ENCODE measurements around the gene FBXL17.
"Not testable (repeated sequence)": the region's sequence is repeated elsewhere in the genome, so short reads cannot be mapped to it uniquely, and the experiment has no call there.

Gene FBXL17

DNA sequence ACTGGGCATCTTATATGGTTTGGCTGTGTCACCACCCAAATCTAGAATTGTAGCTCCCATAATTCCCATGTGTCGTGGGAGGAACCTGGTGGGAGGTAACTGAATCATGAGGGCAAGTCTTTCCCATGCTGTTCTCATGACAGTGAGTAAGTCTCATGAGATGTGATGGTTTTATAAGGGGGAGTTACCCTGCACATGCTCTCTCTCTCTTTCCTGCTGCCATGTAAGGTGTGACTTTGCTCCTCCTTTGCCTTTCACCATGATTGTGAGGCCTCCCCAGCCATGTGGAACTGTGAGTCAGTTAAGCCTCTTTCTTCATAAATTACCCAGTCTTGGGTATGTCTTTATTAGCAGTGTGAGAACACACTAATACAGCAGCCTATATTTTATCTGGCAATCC, 229.0 kb downstream of the FBXL17 start:
- not testable (repeated sequence) for DNase-seq (ENCODE audit: low spot score)

- DNase-seq (ENCODE audit: low spot score): no peak
Measured at GRCh38 chr5:108149369-108149768, 232.5 kb downstream of the FBXL17 start.

GRCh38 chr5:108148715-108149139, 233.2 kb downstream of the FBXL17 start:
- DNase-seq (ENCODE audit: low spot score): no peak

DNA sequence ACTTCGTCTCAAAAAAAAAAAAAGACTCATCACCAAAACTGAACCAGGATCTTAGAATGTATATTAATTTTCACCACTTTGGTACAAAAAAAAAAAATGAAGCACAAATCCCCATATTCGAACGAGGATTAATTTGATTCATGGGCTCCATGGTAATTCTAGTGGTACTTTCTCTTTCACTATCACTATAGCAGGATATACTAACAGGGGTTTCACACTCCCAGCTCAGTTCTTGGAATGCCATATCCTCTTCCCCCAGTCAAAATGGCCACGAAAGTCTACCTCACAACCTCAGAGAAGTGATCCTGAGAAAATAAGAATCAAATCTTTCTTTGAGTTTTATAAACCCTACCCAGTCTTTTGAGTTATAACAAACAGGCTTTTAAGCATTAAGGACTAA, 235.7 kb downstream of the FBXL17 start:
- DNase-seq (ENCODE audit: low spot score): no peak

- DNase-seq (ENCODE audit: low spot score): no peak
Measured at GRCh38 chr5:108145351-108145750, 236.5 kb downstream of the FBXL17 start.

GRCh38 chr5:108144332-108144731, 237.6 kb downstream of the FBXL17 start:
- no peak for DNase-seq (ENCODE audit: low spot score)

GRCh38 chr5:108143581-108143980, 238.3 kb downstream of the FBXL17 start:
- DNase-seq (ENCODE audit: low spot score): no peak

DNA sequence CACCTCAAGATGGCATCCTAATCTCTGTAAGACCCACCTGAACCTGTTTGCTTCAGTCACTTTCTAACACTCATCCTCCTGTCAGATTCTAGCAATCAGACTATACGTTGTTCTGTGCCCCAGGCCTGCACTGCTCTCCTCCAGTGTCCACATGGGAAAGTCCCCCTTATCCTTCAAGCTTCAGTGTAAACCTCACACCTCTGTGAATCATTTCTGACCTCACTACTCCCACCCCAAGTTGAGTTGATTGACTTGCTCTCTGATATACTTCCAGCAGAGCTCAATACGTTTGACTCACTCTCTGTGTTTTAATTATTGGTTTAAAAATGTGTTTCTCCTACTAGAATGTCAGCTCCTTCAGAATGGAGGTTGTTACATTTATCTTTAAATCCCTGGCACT, 240.2 kb downstream of the FBXL17 start:
- DNase-seq (ENCODE audit: low spot score): no peak

DNA sequence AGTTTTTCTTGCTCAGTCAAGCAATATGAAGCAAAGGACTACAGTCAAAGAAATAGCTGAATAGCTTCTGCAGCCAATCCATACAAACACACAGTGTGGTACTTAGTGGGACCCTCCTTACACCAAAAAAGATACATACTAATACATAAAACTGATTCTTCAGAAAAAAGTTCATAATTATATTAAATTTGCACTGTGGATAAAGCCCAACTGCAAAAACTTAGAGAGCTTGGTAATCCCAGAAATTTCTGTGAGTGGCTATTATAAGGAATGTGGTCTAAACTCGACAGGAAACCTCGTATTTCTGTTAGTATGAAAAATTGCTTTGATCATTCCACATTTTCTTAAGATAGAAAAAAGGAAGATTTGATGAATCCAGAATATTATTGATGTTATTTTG, 245.4 kb downstream of the FBXL17 start:
- DNase-seq (ENCODE audit: low spot score): no peak

DNA sequence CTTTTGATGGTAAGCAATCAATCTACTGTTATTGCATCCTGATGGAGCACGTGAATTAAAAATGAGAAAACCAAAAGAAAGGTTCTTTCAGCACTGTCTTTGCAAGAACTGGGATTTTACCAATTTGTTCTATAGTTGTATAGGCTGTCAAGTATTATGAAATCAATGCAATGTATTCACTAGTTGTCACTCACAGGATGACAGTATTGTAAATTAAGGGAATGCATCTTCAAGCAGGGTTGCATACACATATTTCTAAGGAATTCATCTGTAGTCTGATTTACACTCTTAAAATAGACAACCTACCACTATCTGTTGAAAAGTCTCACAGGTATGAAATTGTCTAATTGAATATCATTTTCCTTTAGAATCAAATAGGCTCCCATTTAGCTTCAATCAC, 252.8 kb downstream of the FBXL17 start:
- DNase-seq (ENCODE audit: low spot score): no peak

DNA sequence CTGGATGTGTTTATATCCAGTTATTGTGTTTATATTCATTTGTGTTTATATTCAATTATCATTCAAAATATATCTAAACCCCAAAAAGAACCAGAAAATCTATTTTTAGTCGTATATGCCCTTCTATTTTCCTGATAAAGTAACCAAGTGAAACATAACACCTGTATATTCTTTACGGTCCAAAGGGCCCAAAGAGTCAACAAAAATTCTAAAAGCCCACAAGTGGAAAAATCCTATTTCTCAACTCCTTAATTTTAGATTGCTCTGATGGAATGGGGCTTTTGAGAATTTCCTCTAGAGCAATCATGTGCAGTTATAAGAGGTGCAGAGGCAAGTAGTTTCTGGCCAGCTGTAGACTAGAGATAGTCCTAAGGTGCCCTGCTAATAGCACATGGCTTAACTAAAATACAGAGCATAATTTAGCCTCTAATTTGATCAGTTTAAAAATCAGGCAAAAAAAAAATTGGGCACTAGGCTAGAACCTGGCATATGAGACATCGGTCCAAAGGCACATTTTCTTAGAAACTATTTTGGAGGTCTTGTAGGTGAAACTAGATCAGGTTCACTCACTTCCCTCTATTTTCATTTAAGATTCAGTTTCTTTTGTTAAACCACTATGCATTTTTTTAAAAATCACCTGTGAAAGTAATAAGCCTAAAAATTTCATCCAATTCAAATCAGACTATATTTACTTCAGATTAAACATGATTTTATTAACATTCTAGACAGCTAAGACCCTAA, 256.0 kb downstream of the FBXL17 start:
- no peak for DNase-seq (ENCODE audit: low spot score)

GRCh38 chr5:108124596-108124995, 257.3 kb downstream of the FBXL17 start:
- no peak for DNase-seq (ENCODE audit: low spot score)

DNA sequence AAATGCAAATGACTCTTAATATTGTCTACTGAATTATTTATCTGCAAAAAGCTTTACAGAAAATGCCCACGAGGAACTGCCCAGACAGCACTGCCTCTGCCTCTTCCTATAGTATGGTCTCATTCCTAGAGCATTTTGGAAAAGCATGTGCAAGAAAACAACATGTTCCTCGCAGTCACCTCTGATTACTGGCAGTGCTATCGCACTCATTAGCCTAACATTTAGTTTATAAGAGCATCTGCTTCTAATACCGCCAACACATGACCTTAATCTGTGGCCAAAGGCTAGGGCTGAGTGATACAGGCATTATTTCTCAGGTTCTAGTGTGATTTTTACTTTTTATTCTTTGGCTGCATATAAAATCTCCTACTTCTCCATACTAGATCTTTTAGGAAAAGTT, 259.2 kb downstream of the FBXL17 start:
- no peak for DNase-seq (ENCODE audit: low spot score)

DNA sequence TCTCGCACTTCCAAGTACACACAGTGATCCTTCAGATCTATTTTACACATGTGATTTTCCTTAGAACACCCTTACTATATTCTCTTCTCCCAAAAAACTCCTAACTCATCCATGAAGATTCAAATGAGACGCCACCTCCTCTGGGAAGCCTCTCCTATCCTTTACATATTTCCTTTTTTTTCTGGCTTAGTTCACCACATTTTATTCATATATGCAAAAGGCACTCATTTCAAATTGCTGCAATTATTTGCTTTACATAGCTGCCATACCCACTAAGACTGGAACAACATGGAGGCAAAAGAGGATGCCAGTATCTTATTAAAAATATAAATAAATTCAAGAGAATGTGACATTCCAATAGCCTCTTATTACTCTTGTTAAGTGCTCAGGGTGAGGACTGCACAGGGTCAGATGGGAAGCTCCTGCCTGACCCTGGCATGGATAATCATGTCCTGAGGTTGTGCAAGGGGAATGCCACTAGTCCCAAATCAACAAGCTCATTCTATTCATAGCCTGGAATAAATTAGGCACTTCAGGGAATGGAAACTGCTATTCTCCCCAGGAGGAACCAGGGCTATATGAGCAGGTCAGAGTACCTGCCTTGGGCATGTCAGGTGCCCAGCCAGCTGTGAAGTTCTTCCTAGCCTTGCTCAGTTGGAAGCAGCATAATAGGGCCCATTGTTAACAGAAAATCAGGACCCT, 262.9 kb downstream of the FBXL17 start:
- no peak for DNase-seq (ENCODE audit: low spot score)

DNA sequence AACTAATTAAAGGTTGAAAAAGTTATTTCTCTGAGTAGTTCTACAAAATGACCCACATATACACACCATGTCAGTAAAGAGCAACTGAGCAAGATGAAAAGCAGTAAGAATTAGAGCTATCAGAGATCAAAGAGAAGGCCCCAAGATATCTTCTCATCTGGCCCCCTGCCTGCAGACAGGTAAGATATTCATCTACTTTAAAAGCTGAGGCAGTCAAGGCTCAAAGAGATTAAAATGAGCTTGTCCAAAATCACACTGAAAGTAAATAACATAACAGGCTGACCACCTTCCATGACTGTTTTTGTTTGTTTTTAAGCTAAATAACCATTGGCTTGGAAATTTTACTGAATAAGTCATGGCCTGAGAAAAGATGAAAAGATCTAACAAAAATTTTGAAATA, 266.2 kb downstream of the FBXL17 start:
- DNase-seq (ENCODE audit: low spot score): no peak

- no peak for DNase-seq (ENCODE audit: low spot score)
Measured at GRCh38 chr5:108113950-108114349, 267.9 kb downstream of the FBXL17 start.

DNA sequence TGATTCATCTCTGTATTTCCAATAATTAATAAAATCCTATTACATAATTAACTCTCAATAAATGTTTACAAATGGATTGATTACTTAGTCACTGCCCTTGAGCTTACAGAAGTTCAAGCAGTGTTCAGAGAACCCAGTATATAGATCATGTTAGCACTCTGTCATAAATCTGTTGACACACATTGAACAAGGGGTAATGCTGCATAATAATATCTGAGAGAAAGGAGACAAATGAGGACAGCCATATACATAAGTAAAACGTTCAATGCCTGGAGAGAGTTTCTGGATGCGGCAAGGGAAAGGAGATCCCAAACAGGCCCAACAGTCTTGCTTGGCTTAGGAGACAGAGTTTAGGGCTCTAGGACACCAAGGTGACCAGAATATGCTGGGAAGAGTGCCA, 270.2 kb downstream of the FBXL17 start:
- DNase-seq (ENCODE audit: low spot score): no peak

GRCh38 chr5:108109059-108109458, 272.8 kb downstream of the FBXL17 start:
- no peak for DNase-seq (ENCODE audit: low spot score)

DNA sequence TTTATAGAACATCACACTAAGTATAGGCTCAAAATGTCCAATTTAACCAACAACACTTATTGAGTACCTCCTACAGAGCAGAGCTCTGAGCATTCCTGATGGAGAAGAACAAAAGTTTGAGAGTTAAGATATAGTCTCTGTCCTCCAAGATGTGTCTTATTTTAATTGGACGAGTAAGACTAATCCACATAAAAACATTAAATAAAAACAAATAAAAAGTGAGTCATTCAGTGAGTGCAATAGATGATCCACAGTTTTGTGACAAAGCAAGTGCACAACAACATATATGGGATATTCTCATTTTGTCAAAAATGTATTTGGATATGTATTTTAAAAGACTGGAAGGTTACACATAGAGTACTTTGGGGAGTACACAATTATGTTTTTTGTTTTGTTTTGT, 277.4 kb downstream of the FBXL17 start:
- DNase-seq (ENCODE audit: low spot score): no peak

DNA sequence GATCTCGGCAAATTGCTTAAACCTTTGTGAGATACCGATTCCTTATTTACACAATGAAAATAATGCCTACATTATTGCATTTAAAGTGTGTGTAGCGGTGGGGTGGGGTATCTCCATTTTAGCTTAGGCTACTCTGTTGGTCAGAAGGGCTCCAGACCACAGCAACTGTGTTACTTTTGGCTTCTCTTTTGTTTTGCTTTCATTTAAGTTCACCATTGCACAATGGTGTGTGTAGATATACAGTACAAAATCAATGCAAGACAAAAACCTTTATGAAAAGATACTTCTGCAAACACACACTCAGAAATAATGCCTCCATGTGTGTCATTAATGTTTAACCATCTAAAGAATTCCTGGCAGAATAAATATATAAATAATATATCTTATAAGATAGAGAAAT, 279.4 kb downstream of the FBXL17 start:
- DNase-seq (ENCODE audit: low spot score): no peak

DNA sequence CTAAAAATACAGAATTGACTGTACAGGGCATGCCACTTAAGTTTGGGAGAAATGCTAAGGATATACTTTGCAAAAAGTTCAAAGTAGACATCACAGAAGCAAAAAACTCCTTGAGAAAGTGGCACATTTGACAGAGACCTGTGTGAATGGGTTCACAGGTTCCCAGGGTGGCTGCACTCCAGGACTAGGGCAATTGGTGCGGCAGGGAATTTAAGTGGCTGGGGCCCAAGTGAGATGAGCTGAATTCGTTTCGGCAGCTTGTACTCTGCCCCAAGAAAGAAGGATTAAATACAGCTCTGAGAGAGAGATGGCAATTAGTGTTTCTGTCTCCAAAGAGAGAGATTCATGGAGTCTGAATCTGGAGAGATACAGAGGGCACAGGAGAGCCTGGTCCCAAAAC, 280.1 kb downstream of the FBXL17 start:
- DNase-seq (ENCODE audit: low spot score): no peak

- no peak for DNase-seq (ENCODE audit: low spot score)
Measured at GRCh38 chr5:108101130-108101529, 280.8 kb downstream of the FBXL17 start.

DNA sequence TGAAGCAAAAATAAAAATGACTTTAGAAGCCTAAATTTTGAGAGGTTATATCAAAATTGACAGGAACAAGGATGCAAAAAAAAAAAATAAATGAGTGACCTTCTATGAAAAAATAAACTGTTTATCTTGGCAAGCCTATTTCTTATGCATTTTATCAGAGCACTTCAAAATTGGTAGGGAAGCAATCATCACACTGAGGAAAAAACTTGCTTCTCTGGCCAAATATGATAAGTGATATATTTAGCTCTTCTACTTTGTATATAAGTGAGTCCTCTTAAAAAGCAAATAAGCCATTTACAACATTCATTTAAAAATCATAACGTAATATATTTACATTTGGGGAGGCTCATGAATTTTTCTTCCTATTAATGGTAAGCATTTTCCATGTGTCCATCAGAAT, 287.1 kb downstream of the FBXL17 start:
- DNase-seq (ENCODE audit: low spot score): no peak

GRCh38 chr5:108093186-108093585, 288.7 kb downstream of the FBXL17 start:
- peak; percentile 5 for DNase-seq (ENCODE audit: low spot score)
